ENCODE data around the gene NPAS3. TPM values are rescaled to one million over a fixed set of nuclear protein-coding genes. Genes with fewer than 3 reads are reported as not detected.

The NPAS3 gene
- total RNA-seq, 4 donors from 2014 or later = 1.9 to 10.6 (median 2.2) TPM

- 47 to 68% methylated on average over 3 of the region's 3 CpGs for WGBS, 2 donors (ENCODE audit: low coverage in 1 of 2)
- peak; percentile 60 for ATAC-seq
- no peak for TF ChIP-seq EP300 (IDR thresholded peaks at IDR 0.05)
- no peak for TF ChIP-seq CTCF (IDR thresholded peaks at IDR 0.05)
- TF ChIP-seq POLR2AphosphoS5 (IDR thresholded peaks at IDR 0.05) = no peak
- TF ChIP-seq POLR2A (IDR thresholded peaks at IDR 0.05) = no peak
- no peaks in the 10 kb centered on the region for H3K36me3 ChIP-seq
- no peaks in the 10 kb centered on the region for H3K9me3 ChIP-seq
- H3K4me3 ChIP-seq = no peak overlapping the region
- H3K27me3 ChIP-seq = no peaks in the 10 kb centered on the region
- H3K4me1 ChIP-seq = peaks cover 0 to 2% (median 0%) of the 10 kb centered on the region in 3 donors
- no peak overlapping the region for H3K27ac ChIP-seq
Measured at GRCh38 chr14:33564774-33565630, 626.3 kb downstream of the NPAS3 start.

- H3K27ac ChIP-seq = no peak overlapping the region
- no peaks in the 10 kb centered on the region for H3K36me3 ChIP-seq
- 92 to 93% methylated on average over 3 to 6 of the region's 9 CpGs for WGBS, 2 donors (ENCODE audit: low coverage in 1 of 2)
- no peak for ATAC-seq
- no peak overlapping the region for H3K4me3 ChIP-seq
- peaks cover 0 to 13% (median 5%) of the 10 kb centered on the region in 3 donors for H3K4me1 ChIP-seq
- H3K27me3 ChIP-seq = no peaks in the 10 kb centered on the region
- no peak for TF ChIP-seq POLR2A (IDR thresholded peaks at IDR 0.05)
- no peak for TF ChIP-seq EP300 (IDR thresholded peaks at IDR 0.05)
- no peak for TF ChIP-seq CTCF (IDR thresholded peaks at IDR 0.05)
- TF ChIP-seq POLR2AphosphoS5 (IDR thresholded peaks at IDR 0.05) = no peak
- H3K9me3 ChIP-seq = no peaks in the 10 kb centered on the region
Measured at GRCh38 chr14:33566082-33566481, 627.4 kb downstream of the NPAS3 start.

- Histone ChIP-seq H3K9me3 (no peaks in the 10 kb centered on the region), H3K27ac (no peak overlapping the region), H3K36me3 (no peaks in the 10 kb centered on the region), H3K27me3 (no peaks in the 10 kb centered on the region), H3K4me3 (no peak overlapping the region), H3K4me1 (peaks cover 0 to 16% (median 5%) of the 10 kb centered on the region in 3 donors)
- TF ChIP-seq EP300 (IDR thresholded peaks at IDR 0.05) (no peak), CTCF (IDR thresholded peaks at IDR 0.05) (no peak), POLR2AphosphoS5 (IDR thresholded peaks at IDR 0.05) (no peak), POLR2A (IDR thresholded peaks at IDR 0.05) (no peak)
- ATAC-seq = no peak
- WGBS, 2 donors (ENCODE audit: low coverage in 1 of 2) = 58 to 72% methylated on average over 9 to 10 of the region's 10 CpGs
Measured at GRCh38 chr14:33567023-33567728, 628.5 kb downstream of the NPAS3 start.

GRCh38 chr14:33567731-33568130 lies 629.1 kb downstream of the NPAS3 start:
- WGBS, 2 donors (ENCODE audit: low coverage in 1 of 2) = 47 to 78% methylated on average over 4 of the region's 4 CpGs
- H3K27ac ChIP-seq = no peak overlapping the region
- H3K9me3 ChIP-seq = no peaks in the 10 kb centered on the region
- H3K4me1 ChIP-seq = peaks cover 0 to 16% (median 5%) of the 10 kb centered on the region in 3 donors
- no peak for TF ChIP-seq EP300 (IDR thresholded peaks at IDR 0.05)
- no peak for TF ChIP-seq POLR2A (IDR thresholded peaks at IDR 0.05)
- TF ChIP-seq CTCF (IDR thresholded peaks at IDR 0.05) = no peak
- no peak for TF ChIP-seq POLR2AphosphoS5 (IDR thresholded peaks at IDR 0.05)
- no peaks in the 10 kb centered on the region for H3K27me3 ChIP-seq
- H3K4me3 ChIP-seq = no peak overlapping the region
- ATAC-seq = no peak
- no peaks in the 10 kb centered on the region for H3K36me3 ChIP-seq
